ENCODE data around the gene PSD. TPM values are rescaled to one million over a fixed set of nuclear protein-coding genes. Genes with fewer than 3 reads are reported as not detected.

PSD gene
- total RNA-seq: 8.4 and 14.3 TPM in 2 replicates

DNA sequence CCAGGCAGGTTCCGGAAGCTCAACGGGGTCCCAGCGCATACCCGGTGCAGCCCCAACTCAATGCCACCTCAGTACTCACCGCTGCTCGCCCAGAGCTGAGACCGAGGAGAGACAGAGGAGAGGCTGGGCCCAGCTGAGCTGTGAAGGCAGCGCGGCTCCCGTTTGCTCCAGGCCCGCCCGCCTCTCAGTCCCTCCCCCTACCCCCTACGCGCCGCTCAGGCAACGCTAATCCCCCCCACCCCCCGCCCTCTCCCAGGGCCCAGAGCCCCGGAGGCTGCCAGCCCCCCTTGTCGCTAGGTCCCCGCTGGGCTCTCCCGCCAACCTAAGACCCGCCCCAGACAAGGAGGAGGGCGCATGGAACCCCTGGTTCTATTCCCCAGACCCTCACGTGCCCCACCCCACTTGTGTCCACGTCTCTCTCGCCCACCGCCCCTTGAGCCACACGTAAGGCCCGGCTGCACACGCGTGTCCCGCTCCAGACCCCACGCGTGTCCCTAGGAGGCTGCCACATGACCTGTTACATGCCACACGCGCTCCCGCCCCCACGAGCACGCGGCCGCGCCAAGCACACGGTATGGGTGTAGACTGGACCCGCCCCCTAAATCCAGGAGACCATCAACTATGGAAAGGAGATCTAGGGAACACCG lies at the start of gene PSD:
TSS of gene PSD (minus strand) at position 164 of the 647 bp plus-strand sequence. CDS start 1,747 bp downstream, outside the sequence.

DNA sequence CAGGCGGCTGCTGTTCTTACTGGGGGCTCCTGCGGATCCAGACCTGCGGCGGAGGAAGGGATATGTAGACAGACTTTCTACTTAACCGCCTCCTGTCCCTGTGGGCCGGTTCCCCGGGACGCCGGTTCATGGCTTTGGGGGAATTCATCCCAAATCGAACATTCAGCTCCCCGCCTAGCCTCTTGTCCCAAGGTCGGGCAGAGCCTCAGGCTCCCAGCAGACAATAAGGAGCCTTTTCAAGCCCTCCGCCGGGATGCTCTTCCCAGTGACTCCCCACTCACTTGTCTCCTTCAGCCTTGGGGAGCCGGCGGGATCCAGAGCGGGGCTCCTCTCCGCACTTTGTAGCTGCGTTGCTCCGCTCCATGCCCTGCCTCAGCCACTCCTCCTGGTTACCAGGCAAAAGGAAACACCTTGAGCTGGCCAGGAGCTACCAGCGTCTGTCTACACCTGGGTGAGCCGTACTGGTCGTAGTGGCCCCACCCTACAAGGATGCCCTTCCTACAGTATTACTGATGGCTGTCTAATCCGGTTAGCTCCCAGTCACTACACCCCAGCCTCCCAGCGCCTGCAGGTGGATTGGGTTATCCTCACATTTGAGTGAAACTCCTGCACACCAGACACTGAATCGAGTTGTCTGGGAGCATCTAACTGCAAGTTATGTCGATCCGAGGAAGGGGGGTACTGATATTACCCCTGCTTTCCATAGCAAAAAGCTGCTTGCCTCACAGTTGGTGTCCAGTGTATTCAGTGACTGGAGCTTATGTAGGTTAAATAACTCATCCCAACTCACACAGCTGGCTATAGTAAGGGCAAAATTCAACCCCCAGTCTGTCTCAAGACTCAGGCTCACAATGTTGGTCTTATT lies 32.8 kb upstream of the PSD start, which contains the start of gene C10orf95:
TSS of gene C10orf95 (minus strand) at position 439 of the 865 bp plus-strand sequence. CDS start 450 bp downstream, outside the sequence.

DNA sequence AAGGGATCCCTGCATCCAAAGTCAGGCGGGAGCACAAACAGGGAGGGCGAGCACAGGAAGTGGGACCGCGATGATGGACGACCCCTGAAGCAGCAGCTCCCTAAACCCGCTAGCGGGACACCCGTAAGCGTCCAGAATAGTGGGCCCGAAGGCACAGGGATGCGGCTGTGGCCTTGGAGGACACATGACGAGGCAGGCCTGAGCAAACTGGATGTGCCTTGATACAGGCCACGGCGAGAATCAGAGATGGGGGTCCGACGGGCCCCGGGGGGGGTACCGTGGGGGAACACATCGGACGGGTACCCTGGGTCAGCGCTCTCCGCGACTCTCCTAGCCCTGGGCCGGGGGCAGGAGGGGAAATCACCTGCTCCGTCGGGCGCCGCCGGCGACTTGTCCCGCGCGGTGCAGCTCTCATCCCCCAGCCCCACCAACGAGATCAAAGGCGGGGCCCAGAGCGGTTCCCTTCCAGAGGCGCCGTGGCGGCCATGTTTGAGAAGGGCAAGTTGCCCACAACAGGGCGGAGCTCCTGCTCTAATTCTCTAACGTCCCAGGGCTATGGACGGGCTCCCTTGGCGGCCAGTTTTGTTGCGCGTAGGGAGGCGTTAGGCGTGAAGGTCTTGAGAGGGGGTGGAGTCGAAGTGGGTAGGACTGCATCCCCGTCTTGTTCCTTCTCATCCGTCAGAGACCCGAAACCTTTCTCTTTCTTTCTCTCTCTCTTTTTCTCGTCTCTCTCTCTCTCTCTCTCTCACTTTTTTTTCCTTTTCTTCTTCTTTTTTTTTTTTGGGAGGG lies 13.8 kb upstream of the PSD start, which contains the start of gene CUEDC2:
TSS of gene CUEDC2 (minus strand) at position 413 of the 789 bp plus-strand sequence. CDS start 7,386 bp downstream, outside the sequence.

DNA sequence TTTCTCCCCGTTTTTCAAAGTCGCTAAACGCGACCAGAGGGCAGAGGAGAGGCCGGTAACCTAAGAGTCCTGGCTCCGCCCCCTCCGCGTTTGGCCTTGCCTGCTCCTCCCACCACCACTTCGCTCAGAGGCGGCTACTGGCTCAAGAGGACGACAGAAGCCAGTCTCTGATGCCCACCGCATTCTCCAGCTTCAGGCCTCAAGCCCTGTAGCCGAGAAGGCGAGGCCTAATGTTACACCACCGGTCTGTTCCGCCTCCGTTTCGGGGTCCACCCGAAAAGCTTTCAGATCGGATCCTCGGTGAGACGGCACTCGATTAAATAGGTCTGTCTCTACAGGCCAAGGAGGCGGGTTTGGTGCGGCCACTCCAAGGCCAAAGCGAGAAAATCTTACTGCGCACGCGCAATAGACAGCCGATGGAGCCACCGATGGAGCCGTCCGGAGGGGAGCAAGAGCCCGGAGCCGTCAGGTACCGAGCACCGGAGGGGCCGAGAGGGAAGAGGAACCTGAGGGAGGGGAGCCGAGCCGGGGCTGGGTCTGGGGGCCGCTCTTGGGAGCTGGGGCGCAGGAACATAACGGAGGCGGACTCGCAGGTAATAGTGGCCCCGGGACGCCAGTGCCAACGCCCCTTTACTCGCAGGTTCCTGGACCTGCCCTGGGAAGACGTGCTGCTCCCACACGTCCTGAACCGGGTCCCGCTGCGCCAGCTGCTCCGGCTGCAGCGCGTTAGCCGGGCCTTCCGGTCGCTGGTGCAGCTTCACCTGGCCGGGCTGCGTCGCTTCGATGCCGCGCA lies 2.3 kb upstream of the PSD start, which contains the start of gene FBXL15:
TSS of gene FBXL15 (plus strand) at position 123 of the 793 bp plus-strand sequence. CDS start at position 417, 294 bp downstream.

DNA sequence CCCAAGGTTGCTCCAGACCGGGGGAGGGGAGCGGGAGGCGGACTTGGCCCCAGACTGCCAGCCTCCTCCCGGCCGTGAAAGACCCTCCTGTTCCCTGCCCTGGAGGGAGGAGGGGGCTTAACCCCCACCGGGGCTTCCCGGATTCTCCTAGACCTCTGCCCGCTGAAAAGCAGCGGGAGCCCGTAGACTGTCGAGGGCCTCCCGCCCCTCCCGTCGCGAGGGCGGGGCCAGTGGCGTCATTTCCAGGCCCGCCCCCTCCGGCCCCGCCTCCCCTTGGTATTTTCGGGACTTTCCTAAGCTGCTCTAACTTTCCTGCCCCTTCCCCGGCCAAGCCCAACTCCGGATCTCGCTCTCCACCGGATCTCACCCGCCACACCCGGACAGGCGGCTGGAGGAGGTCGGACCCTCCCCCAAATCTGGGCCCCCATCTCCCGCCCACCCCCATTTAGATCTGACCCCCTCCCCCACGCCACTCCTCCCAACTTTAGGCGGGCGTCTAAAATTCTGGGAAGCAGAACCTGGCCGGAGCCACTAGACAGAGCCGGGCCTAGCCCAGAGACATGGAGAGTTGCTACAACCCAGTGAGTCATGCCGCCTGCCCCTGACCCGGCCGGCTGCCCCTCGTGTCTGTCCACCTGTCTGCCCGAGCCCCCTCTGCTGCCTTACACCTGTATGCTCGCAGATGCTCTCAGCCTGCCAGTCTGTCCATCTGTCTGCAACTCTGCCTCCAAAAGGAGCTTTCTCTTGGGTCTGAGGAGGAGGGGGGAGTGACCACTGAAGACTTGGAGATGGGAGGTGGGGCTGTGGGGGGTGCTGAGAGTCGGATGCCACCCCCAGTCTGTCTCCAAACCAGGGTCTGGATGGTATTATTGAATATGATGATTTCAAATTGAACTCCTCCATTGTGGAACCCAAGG lies 22.9 kb downstream of the PSD start, which contains the start of gene NFKB2:
TSS of gene NFKB2 (plus strand) at position 306 of the 917 bp plus-strand sequence. CDS start at position 561, 255 bp downstream.

Other genes with a start within 250 kb of the PSD start
- gene ELOVL3, start 192.5 kb downstream of the PSD start, total RNA-seq: 0.47 and 0.69 TPM in 2 replicates
- 0.16 TPM in 1 of 2 replicates, not detected in the other for gene PITX3, start 177.3 kb downstream of the PSD start, total RNA-seq
- 17.0 and 18.6 TPM in 2 replicates for gene GBF1, start 173.3 kb downstream of the PSD start, total RNA-seq
- gene NFKB2, start 23.1 kb downstream of the PSD start, total RNA-seq: 10.2 and 12.9 TPM in 2 replicates
- 7.0 and 8.2 TPM in 2 replicates for gene FBXL15, start 2.1 kb upstream of the PSD start, total RNA-seq
- 33.1 and 47.0 TPM in 2 replicates for gene CUEDC2, start 13.8 kb upstream of the PSD start, total RNA-seq
- gene C10orf95, start 32.8 kb upstream of the PSD start, total RNA-seq: not detected in 2 replicates
- gene ACTR1A, start 83.9 kb upstream of the PSD start, total RNA-seq: 96.8 and 120 TPM in 2 replicates
- gene SUFU, start 85.2 kb upstream of the PSD start, total RNA-seq: 2.9 and 3.2 TPM in 2 replicates
- gene TRIM8, start 225.7 kb upstream of the PSD start, total RNA-seq: 36.1 and 45.1 TPM in 2 replicates

Measured in bronchial smooth muscle cell (primary cell).